ENCODE results near the gene PTPRU. TPM values are rescaled to one million over a fixed set of nuclear protein-coding genes. Genes with fewer than 3 reads are reported as not detected.

The PTPRU gene
- total RNA-seq, 4 donors from 2014 or later, result 4.3 to 15.9 (median 7.5) TPM

- Histone ChIP-seq H3K36me3 (no peaks in the 10 kb centered on the region), H3K27me3 (peaks cover 0 to 57% (median 0%) of the 10 kb centered on the region in 4 donors), H3K4me1 (no peaks in the 10 kb centered on the region), H3K27ac (no peak overlapping the region), H3K9me3 (no peaks in the 10 kb centered on the region), H3K4me3 (no peak overlapping the region)
- 66 to 82% methylated on average over 4 of the region's 4 CpGs for WGBS, 2 donors
- TF ChIP-seq POLR2A (IDR thresholded peaks at IDR 0.05), result no peak
- intact Hi-C loops (cut with DNase I), result no loop called here
- no peak for DNase-seq
These were observed 107.2 kb downstream of the PTPRU start for GRCh38 chr1:29343476-29343875.

GRCh38 chr1:29343908-29344307 is 107.6 kb downstream of the PTPRU start:
- Histone ChIP-seq H3K4me1 (no peaks in the 10 kb centered on the region), H3K27me3 (peaks cover 0 to 58% (median 0%) of the 10 kb centered on the region in 4 donors), H3K27ac (no peak overlapping the region), H3K9me3 (no peaks in the 10 kb centered on the region), H3K4me3 (no peak overlapping the region), H3K36me3 (no peaks in the 10 kb centered on the region)
- TF ChIP-seq CTCF (IDR thresholded peaks at IDR 0.05), result no peak
- TF ChIP-seq POLR2A (IDR thresholded peaks at IDR 0.05), result no peak
- intact Hi-C loops (cut with DNase I), result no loop called here
- DNase-seq, result no peak
- WGBS, 2 donors, result 20 to 76% methylated on average over 1 to 5 of the region's 10 CpGs

GRCh38 chr1:29344336-29344735 is 108.0 kb downstream of the PTPRU start:
- intact Hi-C loops (cut with DNase I), result no loop called here
- TF ChIP-seq POLR2A (IDR thresholded peaks at IDR 0.05), result no peak
- TF ChIP-seq CTCF (IDR thresholded peaks at IDR 0.05), result no peak
- H3K27ac ChIP-seq, result no peak overlapping the region
- H3K4me3 ChIP-seq, result no peak overlapping the region
- WGBS, 2 donors, result 50 to 86% methylated on average over 1 to 4 of the region's 9 CpGs
- H3K36me3 ChIP-seq, result no peaks in the 10 kb centered on the region
- H3K4me1 ChIP-seq, result no peaks in the 10 kb centered on the region
- DNase-seq, result no peak
- peaks cover 0 to 58% (median 0%) of the 10 kb centered on the region in 4 donors for H3K27me3 ChIP-seq
- H3K9me3 ChIP-seq, result no peaks in the 10 kb centered on the region

GRCh38 chr1:29346576-29346975 is 110.3 kb downstream of the PTPRU start:
- no peaks in the 10 kb centered on the region for H3K4me1 ChIP-seq
- intact Hi-C loops (cut with DNase I), result no loop called here
- no peak overlapping the region for H3K4me3 ChIP-seq
- H3K36me3 ChIP-seq, result no peaks in the 10 kb centered on the region
- no peak for DNase-seq
- H3K9me3 ChIP-seq, result no peaks in the 10 kb centered on the region
- H3K27ac ChIP-seq, result no peak overlapping the region
- peaks cover 0 to 65% (median 0%) of the 10 kb centered on the region in 4 donors for H3K27me3 ChIP-seq
- TF ChIP-seq CTCF (IDR thresholded peaks at IDR 0.05) (no peak), POLR2A (IDR thresholded peaks at IDR 0.05) (no peak)
- WGBS, 2 donors, result no CpG with 5 or more reads among the region's 2 CpGs

- WGBS, 2 donors, result 80 to 82% methylated on average over 19 to 21 of the region's 23 CpGs
These were observed 113.7 kb downstream of the PTPRU start for GRCh38 chr1:29349871-29350491.

More at GRCh38 chr1:29349871-29350491, 113.7 kb downstream of the PTPRU start:
- Histone ChIP-seq H3K27ac (no peak overlapping the region), H3K4me3 (no peak overlapping the region), H3K27me3 (peaks cover 0 to 46% (median 0%) of the 10 kb centered on the region in 4 donors), H3K9me3 (no peaks in the 10 kb centered on the region), H3K36me3 (no peaks in the 10 kb centered on the region), H3K4me1 (peaks cover 0 to 11% (median 0%) of the 10 kb centered on the region in 3 donors)
- DNase-seq, result no peak
- no peak for TF ChIP-seq CTCF (IDR thresholded peaks at IDR 0.05)
- TF ChIP-seq POLR2A (IDR thresholded peaks at IDR 0.05), result no peak
- intact Hi-C loops (cut with DNase I), result no loop called here

Measured in esophagus squamous epithelium (tissue), 5 donors.